Gastrocnemius medialis (tissue), 4 donors: ENCODE data around the gene OSCP1.

Experiments used
- POLR2A ChIP-seq, 2 donors: fragments of 450-650 bp; IDR thresholded peaks; one replicate each; pipeline ENCODE4 v1.6.1; 2017; ENCODE audit warnings: antibody characterized with exemption in 2 of 2, mild to moderate bottlenecking in 2 of 2, moderate library complexity in 2 of 2
- TF ChIP-seq, protein P1 (sequence below), 5 experiments: fragments of 450-650 bp in 3 of 5; fragments of 200-600 bp in 2 of 5; sonication (generic) in 2 of 5; IDR thresholded peaks in 4 of 5; conservative IDR thresholded peaks in 1 of 5; 1 replicate in 4 of 5; 2 replicates in 1 of 5; pipeline ENCODE4 v1.5.1; 2016 to 2019; ENCODE audit warnings: antibody characterized with exemption in 5 of 5, mild to moderate bottlenecking in 3 of 5, moderate library complexity in 3 of 5

DNA sequence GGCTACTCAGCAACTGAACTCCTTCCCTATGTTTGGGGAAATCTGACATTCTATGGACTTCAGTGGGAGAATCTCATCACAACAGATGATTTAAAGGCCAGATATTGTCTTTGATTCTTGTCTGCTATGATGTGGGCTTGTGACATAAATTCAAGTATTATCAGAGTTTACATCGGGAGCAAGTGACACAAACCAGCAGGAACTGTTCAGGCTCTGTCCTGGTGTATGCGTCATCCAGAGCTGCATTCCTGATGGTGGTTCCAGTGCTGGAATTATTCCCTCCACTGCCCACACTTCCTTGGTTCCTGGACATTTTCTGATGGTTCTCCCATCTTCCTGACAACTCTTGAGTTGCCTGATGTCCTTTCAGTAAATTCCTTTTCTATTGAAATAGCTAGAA is 41.8 kb downstream of the OSCP1 start:
- TF ChIP-seq POLR2A (IDR thresholded peaks at IDR 0.05), result no peak
- TF ChIP-seq, protein P1, sequence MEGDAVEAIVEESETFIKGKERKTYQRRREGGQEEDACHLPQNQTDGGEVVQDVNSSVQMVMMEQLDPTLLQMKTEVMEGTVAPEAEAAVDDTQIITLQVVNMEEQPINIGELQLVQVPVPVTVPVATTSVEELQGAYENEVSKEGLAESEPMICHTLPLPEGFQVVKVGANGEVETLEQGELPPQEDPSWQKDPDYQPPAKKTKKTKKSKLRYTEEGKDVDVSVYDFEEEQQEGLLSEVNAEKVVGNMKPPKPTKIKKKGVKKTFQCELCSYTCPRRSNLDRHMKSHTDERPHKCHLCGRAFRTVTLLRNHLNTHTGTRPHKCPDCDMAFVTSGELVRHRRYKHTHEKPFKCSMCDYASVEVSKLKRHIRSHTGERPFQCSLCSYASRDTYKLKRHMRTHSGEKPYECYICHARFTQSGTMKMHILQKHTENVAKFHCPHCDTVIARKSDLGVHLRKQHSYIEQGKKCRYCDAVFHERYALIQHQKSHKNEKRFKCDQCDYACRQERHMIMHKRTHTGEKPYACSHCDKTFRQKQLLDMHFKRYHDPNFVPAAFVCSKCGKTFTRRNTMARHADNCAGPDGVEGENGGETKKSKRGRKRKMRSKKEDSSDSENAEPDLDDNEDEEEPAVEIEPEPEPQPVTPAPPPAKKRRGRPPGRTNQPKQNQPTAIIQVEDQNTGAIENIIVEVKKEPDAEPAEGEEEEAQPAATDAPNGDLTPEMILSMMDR (IDR thresholded peaks at IDR 0.05 in 4 of 5, conservative IDR thresholded peaks at IDR 0.05 in 1 of 5), result no peak
